GDM1 (cell line): ENCODE measurements around the gene EXTL2.
"Not testable (repeated sequence)": the region's sequence is repeated elsewhere in the genome, so short reads cannot be mapped to it uniquely, and the experiment has no call there.

Experiments used
- DNase-seq: peaks from one replicate; lab custom pipeline; 2025; lab: John Stamatoyannopoulos, UW

Gene EXTL2

GRCh38 chr1:100855116-100855515, 39.5 kb downstream of the EXTL2 start:
- not testable (repeated sequence) for DNase-seq

- no peak for DNase-seq
Measured at GRCh38 chr1:100852976-100853375, 41.7 kb downstream of the EXTL2 start.

- DNase-seq, result no peak
Measured at GRCh38 chr1:100851726-100852125, 42.9 kb downstream of the EXTL2 start.

GRCh38 chr1:100847361-100848082, 47.1 kb downstream of the EXTL2 start:
- no peak for DNase-seq

GRCh38 chr1:100843160-100843559, 51.5 kb downstream of the EXTL2 start:
- not testable (repeated sequence) for DNase-seq

GRCh38 chr1:100835866-100836842, 58.5 kb downstream of the EXTL2 start:
- no peak for DNase-seq

GRCh38 chr1:100834777-100835660, 59.6 kb downstream of the EXTL2 start:
- peak; percentile 40 for DNase-seq

GRCh38 chr1:100832694-100833428, 61.8 kb downstream of the EXTL2 start:
- DNase-seq, result no peak

- DNase-seq, result not testable (repeated sequence)
Measured at GRCh38 chr1:100825666-100826065, 69.0 kb downstream of the EXTL2 start.
